SK-N-SH treated with all-trans-retinoic acid at 6 μM for 48 hours (cell line): ENCODE measurements around the gene TTC23.

ENCODE experiments used
- SNAI2 ChIP-seq: fragments of 250-450 bp; sonication (Bioruptor Pico); IDR thresholded peaks from 2 replicates; pipeline ENCODE4 v1.5.0; 2020; ENCODE audit warnings: mild to moderate bottlenecking, moderate library complexity
- TOX ChIP-seq: fragments of 250-450 bp; sonication (Bioruptor Pico); IDR thresholded peaks from 2 replicates; pipeline ENCODE4 v1.8.0; 2021; ENCODE audit warnings: mild to moderate bottlenecking, moderate library complexity, borderline replicate concordance

GRCh38 chr15:99122831-99123712 is 126.3 kb downstream of the TTC23 start:
- TF ChIP-seq SNAI2 (CRISPR knock-in tag) (0 out of 2 replicates have a peak, but pooled peaks have one; percentile 93), TOX (CRISPR knock-in tag) (no peak)
